Naive thymus-derived CD8-positive, alpha-beta T cell (primary cell): ENCODE data around the gene USP9X. TPM values are rescaled to one million over a fixed set of nuclear protein-coding genes. Genes with fewer than 3 reads are reported as not detected.
"Not testable (repeated sequence)": the region's sequence is repeated elsewhere in the genome, so short reads cannot be mapped to it uniquely, and the experiment has no call there.

Experiments
- ATAC-seq, 2 donors: fragments of 150-1000 bp; cut with Tn5 transposase in 1 of 2; sonication (Bioruptor Pico), chemical (Tn5 transposase) in 1 of 2; 1 replicate in 1 of 2; 2 replicates in 1 of 2; pipeline ENCODE4 v1.10.0; 2021; ENCODE audit warnings: mild to moderate bottlenecking in 2 of 2, moderate library complexity in 2 of 2
- POLR2A ChIA-PET: fragments of 350-600 bp; sonication (Branson Sonifier 250); formaldehyde crosslinking; loops from one replicate; lab custom pipeline; 2021; ENCODE audit warnings: antibody characterized with exemption; lab: Charles Lee
- DNase-seq, 10 donors: peaks; one replicate each; pipeline versions ENCODE4 v3.0.0 to v3.0.0-alpha.2; 2020 to 2022
- H3K27ac Mint-ChIP-seq, 10 donors: one replicate each; pipeline ENCODE4 v1.8.0; 2020 to 2022; ENCODE audit warnings: mild to moderate bottlenecking in 10 of 10, mixed read lengths in 10 of 10, moderate library complexity in 4 of 10, inconsistent platforms in 1 of 10
- H3K27me3 Mint-ChIP-seq, 5 donors: one replicate each; pipeline ENCODE4 v1.8.0; 2021 to 2022; ENCODE audit warnings: mixed read lengths in 5 of 5
- H3K36me3 Mint-ChIP-seq, 3 donors: one replicate each; pipeline ENCODE4 v1.8.0; 2020 to 2022; ENCODE audit warnings: mixed read lengths in 3 of 3, mild to moderate bottlenecking in 2 of 3, inconsistent platforms in 1 of 3
- H3K4me1 Mint-ChIP-seq, 4 donors: one replicate each; pipeline ENCODE4 v1.8.0; 2021 to 2022; ENCODE audit warnings: mixed read lengths in 4 of 4
- H3K4me3 Mint-ChIP-seq, 10 donors: one replicate each; pipeline ENCODE4 v1.8.0; 2020 to 2022; ENCODE audit warnings: mild to moderate bottlenecking in 10 of 10, mixed read lengths in 10 of 10, moderate library complexity in 6 of 10, inconsistent platforms in 1 of 10
- H3K9me3 Mint-ChIP-seq, 9 donors: one replicate each; pipeline ENCODE4 v1.8.0; 2020 to 2022; ENCODE audit warnings: mixed read lengths in 9 of 9, mild to moderate bottlenecking in 3 of 9, inconsistent platforms in 1 of 9, moderate library complexity in 1 of 9
- polyA plus RNA-seq, 3 donors: library from polyadenylated mRNA; unstranded; fragments of 300-500 nt; fragmentation: Illumina TruSeq; gene quantifications; one replicate each; pipeline ENCODE4 v1.2.3, GENCODE V29; 2021
- total RNA-seq, 8 experiments: library from RNA in 2 of 8; stranded (reverse) in 2 of 8; gene quantifications; one replicate each; pipeline ENCODE4 v1.2.3 and lab custom pipeline; 2021 to 2026

USP9X gene
- total and polyA plus RNA-seq, 5 experiments from 2014 or later = 20.0 to 75.4 (median 27.1) TPM

DNA sequence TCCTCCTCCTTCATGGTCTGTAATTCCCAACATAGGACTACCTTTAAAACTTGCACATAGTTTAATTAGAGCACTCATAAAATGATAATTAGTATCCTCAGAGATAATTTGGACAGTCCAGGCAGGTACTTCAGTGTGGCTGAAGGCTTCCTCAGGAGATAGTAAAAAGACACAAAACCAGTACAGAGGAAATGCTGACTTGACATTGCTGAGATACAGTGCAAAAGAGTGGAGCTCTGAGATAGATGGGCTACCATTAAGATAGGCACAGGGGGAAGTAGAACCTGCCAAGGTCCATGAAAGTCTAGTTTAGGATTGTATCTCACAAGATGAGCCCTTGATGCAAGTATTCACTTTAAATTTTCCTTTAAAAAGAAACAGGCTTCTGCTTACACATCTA lies 91.0 kb downstream of the USP9X start:
- DNase-seq (no peak), ATAC-seq (no peak)
- Mint-ChIP-seq H3K36me3 (peaks cover 0 to 63% (median 4%) of the 10 kb centered on the region in 3 donors), H3K27ac (peak overlapping the region in 5 of 10 donors; percentile 35 to 68 (median 46)), H3K4me3 (no peak overlapping the region), H3K9me3 (no peaks in the 10 kb centered on the region), H3K4me1 (peaks cover 15 to 44% (median 38%) of the 10 kb centered on the region in 4 donors), H3K27me3 (no peaks in the 10 kb centered on the region)
- POLR2A ChIA-PET = no interaction called here

DNA sequence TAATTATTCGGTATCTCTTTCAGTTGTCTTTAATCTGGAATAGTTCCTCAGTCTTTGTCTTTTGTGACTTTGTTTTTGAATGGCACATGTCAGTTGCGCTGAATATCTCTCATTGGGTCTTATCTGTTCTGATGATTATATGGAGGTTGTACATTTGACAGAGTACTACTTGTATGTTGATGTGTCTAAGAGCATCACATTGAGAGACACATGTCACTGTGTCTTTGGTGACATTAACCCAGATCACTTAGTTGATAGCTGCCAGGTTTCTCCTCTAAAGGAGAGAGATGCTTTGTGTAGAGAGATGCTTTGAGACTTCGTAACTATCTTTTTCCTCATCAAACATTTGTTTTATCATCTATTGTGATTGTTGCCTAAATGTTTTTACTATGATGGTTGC lies 92.1 kb downstream of the USP9X start:
- Mint-ChIP-seq H3K4me1 (peaks cover 15 to 48% (median 41%) of the 10 kb centered on the region in 4 donors), H3K4me3 (no peak overlapping the region), H3K27ac (peak overlapping the region in 3 of 10 donors; percentile 7 to 26 (median 19)), H3K27me3 (no peaks in the 10 kb centered on the region), H3K36me3 (peaks cover 0 to 59% (median 4%) of the 10 kb centered on the region in 3 donors), H3K9me3 (no peaks in the 10 kb centered on the region)
- ATAC-seq (no peak), DNase-seq (no peak)
- POLR2A ChIA-PET = no interaction called here

DNA sequence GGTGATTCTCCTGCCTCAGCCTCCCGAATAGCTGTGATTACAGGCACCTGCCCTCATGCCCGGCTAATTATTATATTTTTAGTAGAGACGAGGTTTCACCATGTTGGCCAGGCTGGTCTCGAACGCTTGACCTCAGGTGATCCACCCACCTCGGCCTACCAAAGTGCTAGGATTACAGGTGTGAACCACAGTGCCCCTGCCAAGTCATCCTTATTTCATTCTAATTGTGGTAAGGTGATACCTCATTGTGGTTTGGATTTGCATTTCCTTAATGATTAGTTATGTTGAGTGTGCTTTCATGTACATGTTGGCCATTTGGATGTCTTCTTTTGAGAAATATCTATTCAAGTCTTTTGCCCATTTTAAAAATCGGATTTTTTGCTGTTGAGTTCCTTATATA lies 93.0 kb downstream of the USP9X start:
- peak overlapping the region in 5 of 10 donors; percentile 16 to 78 (median 41) for H3K27ac Mint-ChIP-seq
- POLR2A ChIA-PET = no interaction called here
- peaks cover 15 to 50% (median 43%) of the 10 kb centered on the region in 4 donors for H3K4me1 Mint-ChIP-seq
- peak overlapping the region in 2 of 10 donors; percentile 22 to 30 for H3K4me3 Mint-ChIP-seq
- DNase-seq (no peak), ATAC-seq (no peak)
- H3K27me3 Mint-ChIP-seq = no peaks in the 10 kb centered on the region
- H3K36me3 Mint-ChIP-seq = peaks cover 0 to 52% (median 4%) of the 10 kb centered on the region in 3 donors
- no peaks in the 10 kb centered on the region for H3K9me3 Mint-ChIP-seq

DNA sequence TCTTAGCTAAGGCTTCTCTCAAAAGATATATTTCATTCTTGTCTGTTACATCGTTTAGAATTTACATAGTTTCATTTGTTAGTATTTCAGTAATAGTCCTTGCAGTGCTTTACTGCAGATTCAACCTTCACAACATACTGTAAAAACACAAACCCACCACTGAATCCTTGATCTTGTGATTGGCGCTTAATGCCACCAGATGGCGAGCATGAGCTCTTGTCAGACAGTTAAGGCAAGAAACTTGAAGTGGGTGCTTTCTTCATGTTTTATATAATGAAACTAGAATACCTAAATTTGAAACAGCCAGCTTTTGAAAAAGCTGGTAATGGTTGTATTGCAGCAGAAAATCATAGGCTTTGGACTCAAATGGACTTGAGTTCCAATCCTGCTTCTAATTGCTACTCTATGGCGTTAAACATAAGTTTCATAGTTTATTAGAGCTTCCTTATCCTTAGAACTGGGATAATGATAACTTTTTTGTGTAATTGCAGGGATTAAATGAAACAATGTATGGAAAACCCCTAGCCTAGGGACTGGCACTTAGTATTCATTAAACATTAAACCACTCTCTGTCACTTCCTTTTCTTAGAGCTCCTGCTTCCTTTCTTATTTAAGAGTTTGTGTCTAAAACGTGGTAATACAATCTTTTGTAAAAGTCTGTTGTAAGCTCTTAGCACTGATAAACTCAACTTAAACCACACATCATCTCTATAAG lies 95.1 kb downstream of the USP9X start:
- H3K27ac Mint-ChIP-seq = peak overlapping the region in 7 of 10 donors; percentile 18 to 69 (median 58)
- peak overlapping the region in 1 of 10 donors; percentile 11 for H3K4me3 Mint-ChIP-seq
- peaks cover 0 to 51% (median 2%) of the 10 kb centered on the region in 3 donors for H3K36me3 Mint-ChIP-seq
- H3K27me3 Mint-ChIP-seq = no peaks in the 10 kb centered on the region
- no peaks in the 10 kb centered on the region for H3K9me3 Mint-ChIP-seq
- H3K4me1 Mint-ChIP-seq = peaks cover 15 to 58% (median 45%) of the 10 kb centered on the region in 4 donors
- POLR2A ChIA-PET = interaction anchor here (0.6 kb wide), 1 partner anchor 76 kb away, joined by 4 read pairs; no protein-coding TSS in a partner anchor
- DNase-seq (peak; percentile 4 to 63 (median 42)), ATAC-seq (peak; percentile 70 to 77)

DNA sequence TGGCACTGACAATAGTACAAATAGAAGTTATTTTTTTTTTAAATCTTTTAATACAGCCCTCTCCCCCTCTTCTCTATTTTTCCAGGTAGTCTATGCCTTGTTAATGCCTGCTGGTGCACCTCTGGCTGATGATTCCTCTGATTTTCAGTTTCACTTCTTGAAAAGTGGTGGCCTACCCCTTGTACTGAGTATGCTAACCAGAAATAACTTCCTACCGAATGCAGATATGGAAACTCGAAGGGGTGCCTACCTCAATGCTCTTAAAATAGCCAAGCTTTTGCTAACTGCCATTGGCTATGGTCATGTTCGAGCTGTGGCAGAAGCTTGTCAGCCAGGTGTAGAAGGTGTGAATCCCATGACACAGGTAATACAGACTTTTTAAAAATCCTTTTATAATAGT lies 99.1 kb downstream of the USP9X start:
- DNase-seq = no peak
- H3K9me3 Mint-ChIP-seq = no peaks in the 10 kb centered on the region
- no peak for ATAC-seq
- peaks cover 4 to 31% (median 21%) of the 10 kb centered on the region in 4 donors for H3K4me1 Mint-ChIP-seq
- H3K4me3 Mint-ChIP-seq = no peak overlapping the region
- peaks cover 0 to 71% (median 6%) of the 10 kb centered on the region in 3 donors for H3K36me3 Mint-ChIP-seq
- POLR2A ChIA-PET = no interaction called here
- no peaks in the 10 kb centered on the region for H3K27me3 Mint-ChIP-seq
- H3K27ac Mint-ChIP-seq = peak overlapping the region in 2 of 10 donors; percentile 2 to 61

DNA sequence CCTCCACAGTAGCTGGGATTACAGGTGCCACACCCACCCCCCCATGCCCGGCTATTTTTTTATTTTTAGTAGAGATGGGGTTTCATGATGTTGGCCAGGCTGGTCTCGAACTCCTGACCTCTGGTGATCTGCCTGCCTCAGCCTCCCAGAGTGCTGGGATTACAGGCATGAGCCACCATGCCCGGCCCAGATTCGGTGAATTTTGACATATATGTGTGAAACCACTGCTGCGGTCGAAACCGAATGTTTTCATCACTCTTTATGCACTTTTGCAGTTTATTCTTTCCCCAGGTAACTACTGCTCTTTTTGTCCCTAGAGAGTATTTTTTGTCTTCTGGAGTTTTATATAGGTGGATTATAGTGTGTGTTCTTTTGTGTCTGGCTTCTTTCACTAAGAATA lies 101.7 kb downstream of the USP9X start:
- H3K9me3 Mint-ChIP-seq, POLR2A ChIA-PET, DNase-seq, H3K4me3 Mint-ChIP-seq, H3K27me3 Mint-ChIP-seq, ATAC-seq: not testable (repeated sequence)
- Mint-ChIP-seq H3K4me1 (peaks cover 0 to 13% (median 8%) of the 10 kb centered on the region in 4 donors), H3K27ac (peak overlapping the region in 3 of 10 donors; percentile 22 to 85 (median 66)), H3K36me3 (peaks cover 0 to 81% (median 10%) of the 10 kb centered on the region in 3 donors)

DNA sequence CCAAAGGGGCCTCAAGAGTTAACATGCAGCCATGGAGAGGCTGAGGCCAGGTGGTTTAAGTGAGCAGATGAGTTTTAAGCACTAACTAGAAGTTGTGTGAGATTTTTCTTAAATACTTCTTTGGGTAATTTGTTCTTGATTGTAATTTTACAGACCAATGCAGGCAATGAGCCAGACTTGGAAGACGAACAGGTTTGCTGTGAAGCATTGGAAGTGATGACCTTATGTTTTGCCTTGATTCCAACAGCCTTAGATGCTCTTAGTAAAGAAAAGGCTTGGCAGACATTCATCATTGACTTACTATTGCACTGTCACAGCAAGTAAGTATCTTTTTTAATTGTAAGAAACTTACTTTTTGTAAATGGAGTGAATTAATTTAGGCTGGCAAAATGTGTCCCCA lies 103.9 kb downstream of the USP9X start:
- POLR2A ChIA-PET = no interaction called here
- Mint-ChIP-seq H3K36me3 (peaks cover 0 to 83% (median 17%) of the 10 kb centered on the region in 3 donors), H3K4me3 (no peak overlapping the region), H3K27ac (no peak overlapping the region), H3K4me1 (peaks cover 0 to 6% (median 4%) of the 10 kb centered on the region in 4 donors), H3K27me3 (no peaks in the 10 kb centered on the region), H3K9me3 (no peaks in the 10 kb centered on the region)
- DNase-seq (no peak), ATAC-seq (no peak)

DNA sequence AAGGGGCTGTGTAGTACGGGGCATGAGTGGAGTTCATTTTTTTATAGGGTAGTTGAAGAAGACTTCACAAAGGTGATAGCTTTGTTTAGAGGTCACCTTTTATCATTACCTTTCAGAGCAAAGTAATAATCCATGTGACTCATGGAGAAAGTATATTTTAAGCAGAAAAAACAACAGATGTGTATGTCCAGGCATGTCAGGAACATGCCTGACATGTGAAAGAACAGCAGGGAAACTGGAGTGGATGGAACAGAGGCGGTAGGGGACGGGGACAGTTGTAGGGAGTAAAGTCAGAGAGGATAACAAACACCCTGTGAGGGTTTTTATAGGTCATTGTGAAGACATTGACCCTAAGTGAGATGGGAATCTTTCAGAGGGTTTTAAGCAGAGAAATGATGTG lies 107.6 kb downstream of the USP9X start:
- POLR2A ChIA-PET = no interaction called here
- Mint-ChIP-seq H3K27me3 (no peaks in the 10 kb centered on the region), H3K4me1 (peaks cover 0 to 6% (median 1%) of the 10 kb centered on the region in 4 donors), H3K9me3 (no peaks in the 10 kb centered on the region), H3K36me3 (peaks cover 0 to 72% (median 11%) of the 10 kb centered on the region in 3 donors), H3K4me3 (no peak overlapping the region), H3K27ac (peak overlapping the region in 5 of 10 donors; percentile 19 to 72 (median 34))
- DNase-seq (no peak), ATAC-seq (no peak)

DNA sequence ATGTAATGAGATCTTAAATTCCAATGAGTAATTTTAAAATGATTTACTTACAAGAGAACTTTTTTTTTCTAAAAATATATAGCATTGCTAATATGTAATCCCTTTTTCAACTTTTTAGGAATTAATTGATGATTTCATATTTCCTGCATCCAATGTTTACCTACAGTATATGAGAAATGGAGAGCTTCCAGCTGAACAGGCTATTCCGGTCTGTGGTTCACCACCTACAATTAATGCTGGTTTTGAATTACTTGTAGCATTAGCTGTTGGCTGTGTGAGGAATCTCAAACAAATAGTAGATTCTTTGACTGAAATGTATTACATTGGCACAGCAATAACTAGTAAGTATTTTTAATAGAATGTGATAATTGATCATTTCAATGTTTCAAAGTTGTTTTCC lies 113.2 kb downstream of the USP9X start:
- Mint-ChIP-seq H3K9me3 (peaks cover 0 to 5% (median 2%) of the 10 kb centered on the region in 9 donors), H3K36me3 (peaks cover 21 to 63% (median 28%) of the 10 kb centered on the region in 3 donors), H3K27me3 (no peaks in the 10 kb centered on the region), H3K27ac (no peak overlapping the region), H3K4me3 (no peak overlapping the region), H3K4me1 (peaks cover 0 to 3% (median under 1%) of the 10 kb centered on the region in 4 donors)
- POLR2A ChIA-PET = no interaction called here
- no peak for ATAC-seq
- DNase-seq = no peak

DNA sequence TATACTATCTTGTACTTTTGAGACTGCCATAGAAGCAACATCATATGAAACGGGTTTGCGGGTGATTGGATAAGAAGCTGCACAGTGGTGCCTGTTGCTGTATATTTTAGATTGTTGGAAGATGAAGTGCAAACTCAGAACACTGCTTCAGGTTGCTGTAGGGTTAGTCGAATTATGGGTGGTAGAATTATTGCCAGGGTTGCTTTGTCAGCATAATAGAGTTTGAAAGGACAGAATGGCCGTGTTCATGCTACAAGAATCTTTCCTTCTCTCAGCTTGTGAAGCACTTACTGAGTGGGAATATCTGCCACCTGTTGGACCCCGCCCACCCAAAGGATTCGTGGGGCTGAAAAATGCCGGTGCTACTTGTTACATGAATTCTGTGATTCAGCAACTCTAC lies 115.5 kb downstream of the USP9X start:
- H3K9me3 Mint-ChIP-seq = peaks cover 0 to 20% (median 6%) of the 10 kb centered on the region in 9 donors
- POLR2A ChIA-PET = no interaction called here
- peaks cover 0 to 3% (median under 1%) of the 10 kb centered on the region in 4 donors for H3K4me1 Mint-ChIP-seq
- no peak overlapping the region for H3K4me3 Mint-ChIP-seq
- ATAC-seq (no peak), DNase-seq (no peak)
- H3K27ac Mint-ChIP-seq = peak overlapping the region in 2 of 10 donors; percentile 25 to 26
- H3K27me3 Mint-ChIP-seq = no peaks in the 10 kb centered on the region
- H3K36me3 Mint-ChIP-seq = peaks cover 40 to 71% (median 45%) of the 10 kb centered on the region in 3 donors

DNA sequence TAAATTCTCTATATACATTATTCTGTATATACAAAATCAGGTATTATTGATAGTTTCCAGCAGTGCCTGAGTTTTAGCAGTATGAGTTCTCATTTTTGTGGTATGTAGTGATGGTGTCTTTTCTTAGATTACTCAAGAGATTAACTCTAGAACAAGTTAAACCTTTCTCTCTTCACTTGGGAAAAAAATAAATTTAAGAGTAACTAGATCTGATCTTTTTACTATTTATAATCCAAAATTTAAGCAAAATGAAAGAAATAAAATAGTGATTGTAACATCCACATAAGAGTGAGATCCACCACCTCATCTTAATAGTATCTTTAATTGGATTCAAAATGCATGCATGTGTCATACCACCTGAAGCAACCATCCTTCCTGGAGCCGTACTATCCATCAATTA lies 124.6 kb downstream of the USP9X start:
- POLR2A ChIA-PET = no interaction called here
- H3K9me3 Mint-ChIP-seq = peaks cover 0 to 58% (median 8%) of the 10 kb centered on the region in 9 donors
- ATAC-seq = no peak
- no peaks in the 10 kb centered on the region for H3K4me1 Mint-ChIP-seq
- no peak overlapping the region for H3K4me3 Mint-ChIP-seq
- H3K27me3 Mint-ChIP-seq = no peaks in the 10 kb centered on the region
- no peak for DNase-seq
- peaks cover 56 to 72% (median 59%) of the 10 kb centered on the region in 3 donors for H3K36me3 Mint-ChIP-seq
- no peak overlapping the region for H3K27ac Mint-ChIP-seq

DNA sequence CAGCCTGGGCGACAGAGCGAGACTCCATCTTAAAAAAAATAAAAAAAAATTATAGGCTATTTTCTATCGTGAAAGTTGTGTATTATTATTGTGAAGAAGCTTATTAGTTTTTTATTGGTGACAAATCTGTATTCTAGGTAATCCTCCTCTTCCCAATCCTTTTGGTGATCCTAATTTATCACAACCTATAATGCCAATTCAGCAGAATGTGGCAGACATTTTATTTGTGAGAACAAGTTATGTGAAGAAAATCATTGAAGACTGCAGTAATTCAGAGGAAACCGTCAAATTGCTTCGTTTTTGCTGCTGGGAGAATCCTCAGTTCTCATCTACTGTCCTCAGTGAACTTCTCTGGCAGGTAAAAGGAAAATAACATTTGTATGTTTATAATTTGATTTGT lies 139.4 kb downstream of the USP9X start:
- Mint-ChIP-seq H3K27ac (no peak overlapping the region), H3K36me3 (peaks cover 3 to 77% (median 17%) of the 10 kb centered on the region in 3 donors), H3K4me3 (no peak overlapping the region), H3K27me3 (no peaks in the 10 kb centered on the region), H3K4me1 (peaks cover 0 to 6% (median under 1%) of the 10 kb centered on the region in 4 donors), H3K9me3 (no peaks in the 10 kb centered on the region)
- POLR2A ChIA-PET = interaction anchor here (0.6 kb wide), 1 partner anchor 40 kb away, joined by 3 read pairs; no protein-coding TSS in a partner anchor
- DNase-seq (no peak), ATAC-seq (no peak)

DNA sequence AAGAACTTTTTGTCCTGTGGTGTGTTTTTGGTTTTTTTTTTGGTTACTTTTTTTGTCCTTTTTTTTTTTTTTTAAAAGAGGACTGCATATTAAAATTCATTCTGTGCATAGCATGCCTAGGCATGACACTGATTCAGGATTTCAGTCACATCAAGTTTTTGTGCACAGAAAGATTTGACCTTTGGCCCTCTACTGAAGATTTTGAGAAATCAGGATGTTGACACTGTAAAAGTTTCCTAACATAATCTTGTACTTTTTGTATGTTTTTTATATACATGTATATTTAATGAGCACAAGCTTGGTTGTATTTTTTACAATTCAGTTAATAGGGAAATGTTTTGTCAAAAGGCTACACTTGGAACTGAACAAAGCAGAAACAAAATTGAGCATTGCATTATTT lies 148.7 kb downstream of the USP9X start:
- Mint-ChIP-seq H3K4me3 (no peak overlapping the region), H3K27me3 (no peaks in the 10 kb centered on the region), H3K4me1 (peaks cover 0 to 26% (median 3%) of the 10 kb centered on the region in 4 donors), H3K27ac (no peak overlapping the region), H3K36me3 (peaks cover 3 to 50% (median 17%) of the 10 kb centered on the region in 3 donors), H3K9me3 (no peaks in the 10 kb centered on the region)
- DNase-seq (no peak), ATAC-seq (no peak)
- POLR2A ChIA-PET = no interaction called here
